ENCODE results near the gene BORCS8. TPM values are rescaled to one million over a fixed set of nuclear protein-coding genes. Genes with fewer than 3 reads are reported as not detected.
A peak's percentile ranks its signal among the peaks of the same experiment; 100 is the strongest.
"Not testable (repeated sequence)": the region's sequence is repeated elsewhere in the genome, so short reads cannot be mapped to it uniquely, and the experiment has no call there.

The BORCS8 gene
- total RNA-seq, 2 experiments from 2014 or later = 16.4 to 17.8 TPM

DNA sequence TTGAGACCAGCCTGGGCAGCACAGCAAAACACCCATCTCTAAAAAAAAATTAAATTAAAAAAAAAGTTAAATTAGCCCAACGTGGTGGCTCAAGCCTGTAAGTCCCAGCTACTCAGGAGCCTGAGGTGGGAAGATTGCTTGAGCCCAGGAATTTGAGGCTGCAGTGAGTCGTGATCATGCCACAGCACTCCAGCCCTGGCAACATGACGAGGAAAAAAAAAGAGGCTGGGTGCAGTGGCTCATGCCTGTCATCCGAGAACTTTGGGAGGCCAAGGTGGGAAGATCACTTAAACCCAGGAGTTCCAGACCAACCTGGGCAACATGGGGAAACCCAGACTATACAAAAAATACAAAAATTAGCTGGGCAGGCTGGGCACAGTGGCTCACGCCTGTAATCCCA lies 51.5 kb downstream of the BORCS8 start:
- peaks cover 24% of the 10 kb centered on the region for H3K4me1 Mint-ChIP-seq (ENCODE audit: low read depth)
- H3K27me3 Mint-ChIP-seq = no peaks in the 10 kb centered on the region
- intact Hi-C loops (cut with micrococcal nuclease) = no loop called here

DNA sequence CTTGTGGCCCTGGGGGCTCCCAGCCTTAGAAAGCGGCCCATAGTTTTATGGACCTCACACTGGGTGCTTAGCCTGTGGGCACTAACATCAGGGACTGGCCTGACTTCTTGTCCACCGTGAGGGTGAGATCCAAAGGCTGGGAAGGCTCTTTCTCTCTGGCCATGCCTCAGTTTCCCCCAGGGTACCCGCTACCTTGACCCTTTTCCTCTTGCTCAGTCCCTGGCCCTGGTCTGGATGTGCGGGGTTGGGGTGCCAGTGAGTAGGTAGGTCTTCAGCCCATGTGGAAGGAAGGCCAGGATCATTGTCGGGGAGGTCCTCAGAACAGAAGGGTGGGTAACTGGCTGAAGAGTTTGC lies 52.1 kb downstream of the BORCS8 start:
- peaks cover 2% of the 10 kb centered on the region for H3K9me3 Mint-ChIP-seq
- POLR2A ChIA-PET = no interaction called here
- no peaks in the 10 kb centered on the region for H3K36me3 Mint-ChIP-seq
- no peak for DNase-seq
- H3K27me3 Mint-ChIP-seq = no peaks in the 10 kb centered on the region
- intact Hi-C loops (cut with micrococcal nuclease) = loop anchor here (1.0 to 2.0 kb wide), 3 partner anchors 77 to 221 kb away; partner anchors contain the start of genes COPE, DDX49, MAU2 and SLC25A42
- peaks cover 28% of the 10 kb centered on the region for H3K4me1 Mint-ChIP-seq (ENCODE audit: low read depth)
- CTCF ChIA-PET = interaction anchor here (0.9 to 2.7 kb wide), 2 partner anchors 84 to 86 kb away, joined by 3 to 17 read pairs; no protein-coding TSS in a partner anchor
- no peak overlapping the region for H3K4me3 Mint-ChIP-seq
- H3K27ac Mint-ChIP-seq = no peak overlapping the region

More for the DNA sequence above, 51.5 kb downstream of the BORCS8 start:
- DNase-seq = no peak
- ChIA-PET CTCF (interaction anchor here (0.9 to 2.7 kb wide), 4 partner anchors 77 to 88 kb away, joined by 3 to 17 read pairs (median 4); partner anchors contain the start of gene SLC25A42), POLR2A (no interaction called here)
- peaks cover 2% of the 10 kb centered on the region for H3K9me3 Mint-ChIP-seq
- no peaks in the 10 kb centered on the region for H3K36me3 Mint-ChIP-seq
- no peak overlapping the region for H3K27ac Mint-ChIP-seq
- H3K4me3 Mint-ChIP-seq = no peak overlapping the region

- H3K27me3 Mint-ChIP-seq = no peaks in the 10 kb centered on the region
- H3K9me3 Mint-ChIP-seq = peaks cover 2% of the 10 kb centered on the region
- ChIA-PET POLR2A (no interaction called here), CTCF (interaction anchor here (2.7 kb wide), 1 partner anchor 84 kb away, joined by 17 read pairs; no protein-coding TSS in a partner anchor)
- intact Hi-C loops (cut with micrococcal nuclease) = loop anchor here (1.0 to 2.0 kb wide), 4 partner anchors 54 to 182 kb away; partner anchors contain the start of genes BORCS8, MAU2, RFXANK and SLC25A42
- DNase-seq = peak; percentile 99
- H3K27ac Mint-ChIP-seq = peak within 1 kb of the TSS; percentile 78
- H3K4me3 Mint-ChIP-seq = peak within 1 kb of the TSS; percentile 86
- peaks cover 1% of the 10 kb centered on the region for H3K36me3 Mint-ChIP-seq
- H3K4me1 Mint-ChIP-seq (ENCODE audit: low read depth) = peaks cover 29% of the 10 kb centered on the region
These were observed 53.6 kb downstream of the BORCS8 start, which contains the start of gene TMEM161A for GRCh38 chr19:19138109-19138981. TSS of gene TMEM161A (minus strand) at chr19:19138478. CDS start at chr19:19138428, 50 bp downstream.

DNA sequence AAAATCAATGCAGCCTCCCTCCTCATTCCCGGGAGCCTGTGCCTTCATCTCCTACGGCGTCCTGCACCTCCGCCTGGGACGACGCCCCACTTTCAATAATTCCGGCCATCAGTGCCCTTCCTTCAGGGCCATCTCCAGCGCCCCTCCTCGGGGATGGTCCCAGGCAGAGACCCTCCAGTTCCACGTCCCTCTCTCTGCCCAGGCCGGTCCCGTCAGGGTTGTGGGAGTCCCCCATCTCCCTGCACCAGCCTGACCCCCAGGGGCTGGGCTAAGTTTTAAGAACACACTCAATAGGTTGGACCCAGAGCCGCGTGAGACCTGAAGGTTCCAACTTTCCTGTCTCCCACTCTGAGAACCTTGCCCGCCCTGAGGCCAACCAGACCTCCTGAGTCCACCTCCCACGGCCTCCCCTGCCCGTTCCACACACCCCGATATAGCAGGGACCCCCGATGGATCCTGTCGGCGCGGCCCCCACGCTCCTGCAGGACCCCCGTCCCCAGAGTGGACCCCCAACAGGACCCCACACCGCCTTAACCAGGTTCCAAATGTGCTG lies 54.3 kb downstream of the BORCS8 start:
- Mint-ChIP-seq H3K9me3 (peaks cover 2% of the 10 kb centered on the region), H3K4me3 (peak overlapping the region; percentile 86), H3K27me3 (no peaks in the 10 kb centered on the region), H3K27ac (no peak overlapping the region), H3K4me1 (ENCODE audit: low read depth) (peaks cover 29% of the 10 kb centered on the region), H3K36me3 (peaks cover 5% of the 10 kb centered on the region)
- CTCF ChIA-PET = no interaction called here
- intact Hi-C loops (cut with micrococcal nuclease) = loop anchor here (1.0 to 2.0 kb wide), 4 partner anchors 55 to 183 kb away; partner anchors contain the start of genes BORCS8, MAU2, RFXANK and SLC25A42
- POLR2A ChIA-PET = no interaction called here
- DNase-seq = no peak

GRCh38 chr19:19135713-19136112 lies 56.2 kb downstream of the BORCS8 start:
- H3K4me3 Mint-ChIP-seq; POLR2A ChIA-PET; DNase-seq; H3K27ac Mint-ChIP-seq; intact Hi-C loops (cut with micrococcal nuclease); H3K27me3 Mint-ChIP-seq: not testable (repeated sequence)
- peaks cover 14% of the 10 kb centered on the region for H3K36me3 Mint-ChIP-seq
- H3K9me3 Mint-ChIP-seq = peaks cover 12% of the 10 kb centered on the region
- H3K4me1 Mint-ChIP-seq (ENCODE audit: low read depth) = peaks cover 29% of the 10 kb centered on the region
- CTCF ChIA-PET = interaction anchor here (0.7 to 0.9 kb wide), 2 partner anchors 11 to 82 kb away, joined by 3 to 5 read pairs; no protein-coding TSS in a partner anchor

DNA sequence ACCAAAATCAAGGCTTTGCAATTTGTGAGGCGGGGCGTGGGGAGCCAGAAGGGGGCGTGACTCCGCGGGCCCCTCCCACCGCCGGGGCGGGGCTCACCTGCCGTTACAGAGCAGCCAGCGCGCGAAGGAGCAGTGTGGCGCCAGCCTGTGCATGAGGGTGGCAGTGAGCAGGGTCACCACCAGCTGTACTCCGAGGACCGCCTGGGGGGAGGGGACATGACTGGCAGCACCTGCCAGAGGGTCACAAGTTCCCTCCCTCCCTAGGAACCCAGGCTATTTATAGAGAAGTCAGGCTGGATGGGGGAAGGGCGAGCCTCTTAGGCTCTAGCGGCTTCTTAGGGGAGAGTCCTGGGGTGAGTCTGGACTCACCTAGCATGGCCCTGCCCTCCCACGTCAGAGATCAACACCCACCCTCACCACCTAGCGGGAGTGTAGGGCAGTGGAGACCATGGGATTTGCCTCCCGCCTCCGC lies 57.2 kb downstream of the BORCS8 start:
- ChIA-PET CTCF (interaction anchor here (1.1 kb wide), 1 partner anchor 11 kb away, joined by 3 read pairs; no protein-coding TSS in a partner anchor), POLR2A (no interaction called here)
- no peak overlapping the region for H3K4me3 Mint-ChIP-seq
- DNase-seq = peak; percentile 52
- H3K27me3 Mint-ChIP-seq = no peaks in the 10 kb centered on the region
- H3K27ac Mint-ChIP-seq = no peak overlapping the region
- peaks cover 16% of the 10 kb centered on the region for H3K36me3 Mint-ChIP-seq
- peaks cover 12% of the 10 kb centered on the region for H3K9me3 Mint-ChIP-seq
- intact Hi-C loops (cut with micrococcal nuclease) = no loop called here
- H3K4me1 Mint-ChIP-seq (ENCODE audit: low read depth) = peaks cover 29% of the 10 kb centered on the region

DNA sequence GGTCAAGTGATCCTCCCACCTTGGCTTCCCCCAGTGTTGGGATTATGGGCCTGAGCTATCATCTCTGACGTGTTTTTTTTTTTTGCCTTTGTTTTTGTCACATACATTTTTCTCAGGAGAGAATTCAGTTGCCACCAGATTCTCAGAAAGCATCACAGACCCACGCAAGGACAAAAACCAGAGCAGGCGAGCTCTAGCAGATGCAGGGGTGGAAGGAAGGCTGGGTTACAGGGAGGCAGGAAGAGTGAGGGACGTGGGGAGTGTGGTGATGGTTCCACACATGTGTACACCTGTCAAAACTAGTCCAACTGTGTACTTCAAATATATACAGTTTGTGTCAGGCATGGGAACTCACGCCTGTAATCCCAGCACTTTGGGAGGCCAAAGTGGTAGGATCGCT lies 58.0 kb downstream of the BORCS8 start:
- ChIA-PET CTCF (interaction anchor here (0.7 to 1.1 kb wide), 2 partner anchors 12 to 27 kb away, joined by 3 read pairs; no protein-coding TSS in a partner anchor), POLR2A (no interaction called here)
- no peak overlapping the region for H3K4me3 Mint-ChIP-seq
- peaks cover 16% of the 10 kb centered on the region for H3K36me3 Mint-ChIP-seq
- H3K27me3 Mint-ChIP-seq = no peaks in the 10 kb centered on the region
- no peak for DNase-seq
- intact Hi-C loops (cut with micrococcal nuclease) = no loop called here
- H3K27ac Mint-ChIP-seq = no peak overlapping the region
- peaks cover 27% of the 10 kb centered on the region for H3K4me1 Mint-ChIP-seq (ENCODE audit: low read depth)
- peaks cover 9% of the 10 kb centered on the region for H3K9me3 Mint-ChIP-seq

- Mint-ChIP-seq H3K4me3 (no peak overlapping the region), H3K36me3 (peaks cover 20% of the 10 kb centered on the region), H3K27me3 (no peaks in the 10 kb centered on the region), H3K9me3 (peaks cover 9% of the 10 kb centered on the region), H3K4me1 (ENCODE audit: low read depth) (peaks cover 16% of the 10 kb centered on the region), H3K27ac (no peak overlapping the region)
- ChIA-PET POLR2A (no interaction called here), CTCF (interaction anchor here (1.2 kb wide), 1 partner anchor 13 kb away, joined by 3 read pairs; no protein-coding TSS in a partner anchor)
- no peak for DNase-seq
- intact Hi-C loops (cut with micrococcal nuclease) = no loop called here
These were observed 59.0 kb downstream of the BORCS8 start for GRCh38 chr19:19132912-19133311.

GRCh38 chr19:19131989-19132388 lies 60.0 kb downstream of the BORCS8 start:
- Mint-ChIP-seq H3K27me3 (no peaks in the 10 kb centered on the region), H3K4me3 (no peak overlapping the region), H3K27ac (no peak overlapping the region), H3K4me1 (ENCODE audit: low read depth) (peaks cover 7% of the 10 kb centered on the region), H3K9me3 (peaks cover 9% of the 10 kb centered on the region), H3K36me3 (peaks cover 22% of the 10 kb centered on the region)
- intact Hi-C loops (cut with micrococcal nuclease) = no loop called here
- CTCF ChIA-PET = no interaction called here
- no peak for DNase-seq
- POLR2A ChIA-PET = no interaction called here

Other genes with a start within 250 kb of the BORCS8 start
- gene SUGP2, start 158.6 kb downstream of the BORCS8 start, total RNA-seq = 100 to 1,000 TPM in 1 of 2 experiments, 10 to 100 TPM in 1; 98.1 to 102 TPM
- gene ARMC6, start 158.5 kb downstream of the BORCS8 start, total RNA-seq = 10 to 100 TPM; 24.4 to 26.2 TPM
- gene SLC25A42, start 128.2 kb downstream of the BORCS8 start, total RNA-seq = 10 to 100 TPM; 12.2 to 12.4 TPM
- 10 to 100 TPM; 17.8 to 18.9 TPM for gene TMEM161A, start 53.7 kb downstream of the BORCS8 start, total RNA-seq
- gene MEF2B, start 21.9 kb downstream of the BORCS8 start, total RNA-seq = 1 to 10 TPM; 3.9 to 4.3 TPM
- 10 to 100 TPM; 73.7 to 78.1 TPM for gene RFXANK, start 106 bp upstream of the BORCS8 start, total RNA-seq
- gene NR2C2AP, start 11.3 kb upstream of the BORCS8 start, total RNA-seq = 10 to 100 TPM; 39.2 to 42.9 TPM
- gene NCAN, start 19.8 kb upstream of the BORCS8 start, total RNA-seq = under 1 TPM; 0.05 to 0.07 TPM
- not detected for gene TM6SF2, start 81.1 kb upstream of the BORCS8 start, total RNA-seq
- gene SUGP1, start 128.4 kb upstream of the BORCS8 start, total RNA-seq = 10 to 100 TPM; 39.2 to 44.0 TPM
- 10 to 100 TPM; 38.6 to 40.9 TPM for gene MAU2, start 128.7 kb upstream of the BORCS8 start, total RNA-seq
- gene GATAD2A, start 213.5 kb upstream of the BORCS8 start, total RNA-seq = 100 to 1,000 TPM; 114 TPM